K562 (cell line): ENCODE measurements around the gene ST6GAL1. TPM values are rescaled to one million over a fixed set of nuclear protein-coding genes. Genes with fewer than 3 reads are reported as not detected.

ENCODE experiments used
- ATAC-seq: fragments of 200-7000 bp; cut with Tn5 transposase; 3 replicates; pipeline ENCODE4 v1.9.1; 2020; ENCODE audit warnings: moderate library complexity
- BruUV-seq: library from RNA; stranded (reverse); fragments of 400-500 nt; replicated peaks from 2 replicates; lab custom pipeline; 2021; lab: Mats Ljungman, UMichigan
- CTCF ChIA-PET: fragments of 300-600 bp; formaldehyde crosslinking; extraction: SDS; loops from one replicate; lab custom pipeline; 2021; ENCODE audit warnings: low intra/inter-chr PET ratio; lab: Yijun Ruan, JAX
- POLR2A ChIA-PET: fragments of 300-600, 350-650 bp; sonication (Branson Sonifier 250); formaldehyde crosslinking; extraction: SDS; loops from one replicate; lab custom pipeline; 2021; ENCODE audit warnings: antibody characterized with exemption, inconsistent platforms; lab: Yijun Ruan, JAX
- DNase-seq, 4 experiments: peaks; one replicate each; pipeline versions ENCODE4 v3.0.0 to v3.0.0-alpha.2; 2011 to 2018; ENCODE audit warnings: low spot score in 3 of 4, mixed read lengths in 3 of 4; ENCODE audit errors: extremely low read depth in 1 of 4
- FAIRE-seq: peaks from 2 replicates; lab custom pipeline; 2011; peaks lifted over from hg19 to GRCh38; lab: Jason Lieb, UNC
- H2AFZ ChIP-seq: 2 replicates; pipeline ENCODE4 v1.6.0; 2011; ENCODE audit warnings: low read depth, low read length, control low read depth, inconsistent platforms
- H3K27ac ChIP-seq: fragments of 200-600 bp; 3 replicates; pipeline ENCODE4 v1.8.0; 2011; ENCODE audit warnings: low read depth, mild to moderate bottlenecking, control low read depth, inconsistent platforms, low read length, moderate library complexity, mixed read lengths; ENCODE audit errors: extremely low read depth
- H3K27me3 ChIP-seq, 2 experiments: fragments of 300-600 bp in 1 of 2; 2 replicates in 1 of 2; 3 replicates in 1 of 2; pipeline versions ENCODE4 v1.6.0 to v1.8.0; 2011; ENCODE audit warnings: inconsistent platforms in 2 of 2, low read length in 2 of 2, mild to moderate bottlenecking in 1 of 2, mixed read lengths in 1 of 2, moderate library complexity in 1 of 2; ENCODE audit not compliant: control insufficient read depth in 2 of 2, insufficient read depth in 2 of 2
- H3K36me3 ChIP-seq: fragments of 300-600 bp; 3 replicates; pipeline ENCODE4 v1.8.0; 2011; ENCODE audit warnings: mild to moderate bottlenecking, low read length, inconsistent platforms; ENCODE audit not compliant: control insufficient read depth, insufficient read depth
- H3K4me1 ChIP-seq, 2 experiments: fragments of 200-600 bp in 1 of 2; replicated peaks in 1 of 2; 2 replicates in 1 of 2; 3 replicates in 1 of 2; pipeline versions ENCODE4 v1.5.1 to v1.8.0; 2011; ENCODE audit warnings: inconsistent platforms in 2 of 2, low read length in 2 of 2, mild to moderate bottlenecking in 1 of 2, mixed read lengths in 1 of 2, moderate library complexity in 1 of 2; ENCODE audit not compliant: control insufficient read depth in 2 of 2, insufficient read depth in 2 of 2
- H3K4me2 ChIP-seq: 2 replicates; pipeline ENCODE4 v1.6.1; 2011; ENCODE audit warnings: low read length, control low read depth, inconsistent platforms, mixed read lengths; ENCODE audit not compliant: insufficient read depth
- H3K4me3 ChIP-seq: fragments of 200-600 bp; sonication (generic), shearing (Covaris generic); 2 replicates; pipeline ENCODE4 v1.5.1; 2016; ENCODE audit warnings: control low read depth, inconsistent platforms
- H3K79me2 ChIP-seq: fragments of 200-600 bp; 3 replicates; pipeline ENCODE4 v1.8.0; 2011; ENCODE audit warnings: low read length, inconsistent platforms; ENCODE audit not compliant: control insufficient read depth, insufficient read depth
- H3K9ac ChIP-seq, 2 experiments: 2 replicates each; pipeline versions ENCODE4 v1.6.0 to v1.6.1; 2011; ENCODE audit warnings: low read depth in 2 of 2, low read length in 2 of 2, control low read depth in 1 of 2, inconsistent platforms in 1 of 2, mild to moderate bottlenecking in 1 of 2, mixed read lengths in 1 of 2; ENCODE audit not compliant: insufficient read depth in 1 of 2
- H3K9me1 ChIP-seq: one replicate; pipeline ENCODE4 v1.6.0; 2011; ENCODE audit warnings: inconsistent platforms, mild to moderate bottlenecking, low read length, moderate library complexity; ENCODE audit not compliant: control insufficient read depth, insufficient read depth
- H3K9me3 ChIP-seq: replicated peaks from 2 replicates; pipeline ENCODE4 v1.5.1; 2011; ENCODE audit warnings: low read depth, low read length, inconsistent platforms; ENCODE audit not compliant: control insufficient read depth, insufficient read depth
- H4K20me1 ChIP-seq: replicated peaks from 2 replicates; pipeline ENCODE4 v1.6.1; 2011; ENCODE audit warnings: low read length, inconsistent platforms, mixed read lengths; ENCODE audit not compliant: control insufficient read depth, insufficient read depth
- ETS2 ChIP-seq: IDR thresholded peaks from 2 replicates; pipeline ENCODE4 v1.6.1; 2016; ENCODE audit warnings: borderline replicate concordance, missing genetic modification characterization, mild to moderate bottlenecking, moderate library complexity, missing compliant biosample characterization; ENCODE audit not compliant: poor library complexity, severe bottlenecking
- HSF4 ChIP-seq: fragments of 250-450 bp; sonication (Bioruptor Pico); IDR thresholded peaks from 2 replicates; pipeline ENCODE4 v2.1.2; 2022; ENCODE audit warnings: mild to moderate bottlenecking, moderate library complexity, borderline replicate concordance
- KLF6 ChIP-seq: fragments of 250-450 bp; sonication (Bioruptor Pico); IDR thresholded peaks from 2 replicates; pipeline ENCODE4 v1.4.0; 2020; ENCODE audit warnings: mild to moderate bottlenecking, moderate library complexity, borderline replicate concordance
- MECOM ChIP-seq: fragments of 250-450 bp; sonication (Bioruptor Pico); IDR thresholded peaks from 2 replicates; pipeline ENCODE4 v1.8.0; 2022; ENCODE audit warnings: inconsistent platforms
- SIN3B ChIP-seq: fragments of 450-650 bp; IDR thresholded peaks from 2 replicates; pipeline ENCODE4 v1.6.1; 2017; ENCODE audit warnings: low read depth, mild to moderate bottlenecking, moderate library complexity
- SMARCA5 ChIP-seq: fragments of 450-650 bp; IDR thresholded peaks from 2 replicates; pipeline ENCODE4 v1.6.1; 2016
- TAF7 ChIP-seq: fragments of 450-650 bp; IDR thresholded peaks from 2 replicates; pipeline ENCODE4 v1.6.1; 2016; ENCODE audit warnings: missing genetic modification characterization, missing compliant biosample characterization
- TCFL5 ChIP-seq: fragments of 250-450 bp; sonication (Bioruptor Pico); conservative IDR thresholded peaks from 2 replicates; pipeline ENCODE4 v1.6.1; 2021; ENCODE audit warnings: mild to moderate bottlenecking, moderate library complexity, matching md5 sums
- U2AF2 ChIP-seq: fragments of 200-400 bp; formaldehyde crosslinking; optimal IDR thresholded peaks from 2 replicates; pipeline ENCODE3; 2017; ENCODE audit warnings: low read depth, mild to moderate bottlenecking, low read length
- WGBS: fragments of 100-300 bp; shearing (Covaris generic); methylation state at CpG from one replicate; pipeline ENCODE4 v1.1.6; 2016; ENCODE audit warnings: low coverage, mixed read lengths; ENCODE audit not compliant: insufficient coverage; ENCODE audit errors: missing lambda C conversion rate; 5-methylcytosine and 5-hydroxymethylcytosine counted together
- in situ Hi-C: fragments of 300-500 bp; cut with MboI; formaldehyde crosslinking; loops from 4 replicates; pipeline ENCODE4 v1.15.0; 2018; ENCODE audit warnings: inconsistent platforms, mixed read lengths
- intact Hi-C: fragments of 100-400 bp; cut with micrococcal nuclease; formaldehyde crosslinking; loops from 2 replicates; pipeline ENCODE4 v1.14.2; 2022
- polyA plus RNA-seq, 8 experiments: library from polyadenylated mRNA; depleted of rRNA in 4 of 8; stranded (reverse) in 5 of 8; unstranded in 3 of 8; fragments of >200 nt; fragmentation: Nextera tagmentation in 2 of 8; fragmentation: Illumina TruSeq in 1 of 8; extraction: Ambion mirVana in 2 of 8; extraction: Trizol in 1 of 8; gene quantifications; 2 replicates each; pipeline versions ENCODE4 v1.2.1 to v1.2.3, GENCODE V29; 2011 to 2014; ENCODE audit warnings: inconsistent platforms in 1 of 8, missing spikeins in 1 of 8
- total RNA-seq, 7 experiments: library from RNA; depleted of rRNA in 6 of 7; stranded (reverse); fragments of >200 nt in 6 of 7; fragmentation: Illumina TruSeq in 2 of 7; extraction: Trizol in 2 of 7; gene quantifications; 2 replicates each; pipeline versions ENCODE4 v1.2.1 to v1.2.3, GENCODE V29; 2011 to 2021; ENCODE audit warnings: low replicate concordance in 1 of 7
- TF ChIP-seq, protein P1 (sequence below): fragments of 250-450 bp; sonication (Bioruptor Pico); IDR thresholded peaks from 2 replicates; pipeline ENCODE4 v1.8.0; 2022; ENCODE audit warnings: inconsistent platforms
- TF ChIP-seq, protein P2 (sequence below): fragments of 250-450 bp; sonication (Bioruptor Pico); IDR thresholded peaks from 2 replicates; pipeline ENCODE4 v1.5.0; 2022; ENCODE audit warnings: mild to moderate bottlenecking
- TF ChIP-seq, protein P3 (sequence below): sonication (generic); formaldehyde crosslinking; IDR thresholded peaks from 2 replicates; pipeline ENCODE4 v1.8.0; 2022; ENCODE audit warnings: missing genetic modification reagents, mild to moderate bottlenecking, borderline replicate concordance
- TF ChIP-seq, protein P4 (sequence below): sonication (generic); formaldehyde crosslinking; IDR thresholded peaks from 2 replicates; pipeline ENCODE4 v1.8.1; 2023; ENCODE audit warnings: missing genetic modification reagents, mild to moderate bottlenecking, borderline replicate concordance

Gene ST6GAL1
- total and polyA plus RNA-seq, 9 of the 15 experiments (the other 6 are each of a cell fraction or from before 2014, with no cell fraction given): 31.9 to 145 (median 71.0) TPM

DNA sequence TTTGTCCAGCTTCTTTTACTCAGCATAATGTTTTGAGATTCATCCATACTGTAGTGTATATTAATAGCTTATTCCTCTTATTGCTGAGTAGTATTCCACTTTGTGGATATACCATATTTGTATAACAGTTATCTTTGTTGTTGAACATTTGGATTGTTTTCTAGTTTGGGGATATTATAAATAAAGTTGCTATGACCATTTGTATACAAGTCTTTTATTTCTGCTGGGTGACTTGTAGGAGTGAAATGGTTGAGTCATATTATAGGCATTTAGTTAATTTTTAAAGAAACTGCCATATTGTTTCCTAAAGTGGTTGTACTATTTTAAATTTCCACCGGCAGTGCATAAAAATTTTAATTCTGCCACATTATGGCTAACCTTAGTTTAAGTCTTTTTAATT, 155.6 kb downstream of the ST6GAL1 start:
- Histone ChIP-seq H3K36me3 (no peaks in the 10 kb centered on the region), H4K20me1 (no peaks in the 10 kb centered on the region), H3K4me1 (no peaks in the 10 kb centered on the region), H3K27me3 (no peaks in the 10 kb centered on the region), H3K9ac (no peak overlapping the region), H3K9me3 (no peaks in the 10 kb centered on the region), H3K27ac (no peak overlapping the region), H2AFZ (no peak overlapping the region), H3K79me2 (no peaks in the 10 kb centered on the region), H3K9me1 (no peaks in the 10 kb centered on the region), H3K4me2 (no peak overlapping the region), H3K4me3 (no peak overlapping the region)
- ATAC-seq (no peak), DNase-seq (no peak), FAIRE-seq (no peak)
- BruUV-seq: no TSS peak
- ChIA-PET POLR2A (interaction anchor here (1.0 kb wide), 1 partner anchor 10 kb away, joined by 4 read pairs; no protein-coding TSS in a partner anchor), CTCF (no interaction called here)
- in situ Hi-C loops (no loop called here), intact Hi-C loops (no loop called here)
- 48% methylated on average over 1 of the region's 1 CpG for WGBS
- no peak for TF ChIP-seq U2AF2
- TF ChIP-seq, protein P1, sequence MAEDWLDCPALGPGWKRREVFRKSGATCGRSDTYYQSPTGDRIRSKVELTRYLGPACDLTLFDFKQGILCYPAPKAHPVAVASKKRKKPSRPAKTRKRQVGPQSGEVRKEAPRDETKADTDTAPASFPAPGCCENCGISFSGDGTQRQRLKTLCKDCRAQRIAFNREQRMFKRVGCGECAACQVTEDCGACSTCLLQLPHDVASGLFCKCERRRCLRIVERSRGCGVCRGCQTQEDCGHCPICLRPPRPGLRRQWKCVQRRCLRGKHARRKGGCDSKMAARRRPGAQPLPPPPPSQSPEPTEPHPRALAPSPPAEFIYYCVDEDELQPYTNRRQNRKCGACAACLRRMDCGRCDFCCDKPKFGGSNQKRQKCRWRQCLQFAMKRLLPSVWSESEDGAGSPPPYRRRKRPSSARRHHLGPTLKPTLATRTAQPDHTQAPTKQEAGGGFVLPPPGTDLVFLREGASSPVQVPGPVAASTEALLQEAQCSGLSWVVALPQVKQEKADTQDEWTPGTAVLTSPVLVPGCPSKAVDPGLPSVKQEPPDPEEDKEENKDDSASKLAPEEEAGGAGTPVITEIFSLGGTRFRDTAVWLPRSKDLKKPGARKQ (CRISPR knock-in tag): no peak
- TF ChIP-seq ETS2 (tag): no peak
- no peak for TF ChIP-seq SMARCA5
- TF ChIP-seq KLF6 (CRISPR knock-in tag): no peak
- TF ChIP-seq, protein P2, sequence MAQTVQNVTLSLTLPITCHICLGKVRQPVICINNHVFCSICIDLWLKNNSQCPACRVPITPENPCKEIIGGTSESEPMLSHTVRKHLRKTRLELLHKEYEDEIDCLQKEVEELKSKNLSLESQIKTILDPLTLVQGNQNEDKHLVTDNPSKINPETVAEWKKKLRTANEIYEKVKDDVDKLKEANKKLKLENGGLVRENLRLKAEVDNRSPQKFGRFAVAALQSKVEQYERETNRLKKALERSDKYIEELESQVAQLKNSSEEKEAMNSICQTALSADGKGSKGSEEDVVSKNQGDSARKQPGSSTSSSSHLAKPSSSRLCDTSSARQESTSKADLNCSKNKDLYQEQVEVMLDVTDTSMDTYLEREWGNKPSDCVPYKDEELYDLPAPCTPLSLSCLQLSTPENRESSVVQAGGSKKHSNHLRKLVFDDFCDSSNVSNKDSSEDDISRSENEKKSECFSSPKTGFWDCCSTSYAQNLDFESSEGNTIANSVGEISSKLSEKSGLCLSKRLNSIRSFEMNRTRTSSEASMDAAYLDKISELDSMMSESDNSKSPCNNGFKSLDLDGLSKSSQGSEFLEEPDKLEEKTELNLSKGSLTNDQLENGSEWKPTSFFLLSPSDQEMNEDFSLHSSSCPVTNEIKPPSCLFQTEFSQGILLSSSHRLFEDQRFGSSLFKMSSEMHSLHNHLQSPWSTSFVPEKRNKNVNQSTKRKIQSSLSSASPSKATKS (CRISPR knock-in tag): no peak
- TF ChIP-seq MECOM: no peak
- TF ChIP-seq, protein P3, sequence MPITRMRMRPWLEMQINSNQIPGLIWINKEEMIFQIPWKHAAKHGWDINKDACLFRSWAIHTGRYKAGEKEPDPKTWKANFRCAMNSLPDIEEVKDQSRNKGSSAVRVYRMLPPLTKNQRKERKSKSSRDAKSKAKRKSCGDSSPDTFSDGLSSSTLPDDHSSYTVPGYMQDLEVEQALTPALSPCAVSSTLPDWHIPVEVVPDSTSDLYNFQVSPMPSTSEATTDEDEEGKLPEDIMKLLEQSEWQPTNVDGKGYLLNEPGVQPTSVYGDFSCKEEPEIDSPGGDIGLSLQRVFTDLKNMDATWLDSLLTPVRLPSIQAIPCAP: no peak
- no peak for TF ChIP-seq SIN3B
- TF ChIP-seq, protein P4, sequence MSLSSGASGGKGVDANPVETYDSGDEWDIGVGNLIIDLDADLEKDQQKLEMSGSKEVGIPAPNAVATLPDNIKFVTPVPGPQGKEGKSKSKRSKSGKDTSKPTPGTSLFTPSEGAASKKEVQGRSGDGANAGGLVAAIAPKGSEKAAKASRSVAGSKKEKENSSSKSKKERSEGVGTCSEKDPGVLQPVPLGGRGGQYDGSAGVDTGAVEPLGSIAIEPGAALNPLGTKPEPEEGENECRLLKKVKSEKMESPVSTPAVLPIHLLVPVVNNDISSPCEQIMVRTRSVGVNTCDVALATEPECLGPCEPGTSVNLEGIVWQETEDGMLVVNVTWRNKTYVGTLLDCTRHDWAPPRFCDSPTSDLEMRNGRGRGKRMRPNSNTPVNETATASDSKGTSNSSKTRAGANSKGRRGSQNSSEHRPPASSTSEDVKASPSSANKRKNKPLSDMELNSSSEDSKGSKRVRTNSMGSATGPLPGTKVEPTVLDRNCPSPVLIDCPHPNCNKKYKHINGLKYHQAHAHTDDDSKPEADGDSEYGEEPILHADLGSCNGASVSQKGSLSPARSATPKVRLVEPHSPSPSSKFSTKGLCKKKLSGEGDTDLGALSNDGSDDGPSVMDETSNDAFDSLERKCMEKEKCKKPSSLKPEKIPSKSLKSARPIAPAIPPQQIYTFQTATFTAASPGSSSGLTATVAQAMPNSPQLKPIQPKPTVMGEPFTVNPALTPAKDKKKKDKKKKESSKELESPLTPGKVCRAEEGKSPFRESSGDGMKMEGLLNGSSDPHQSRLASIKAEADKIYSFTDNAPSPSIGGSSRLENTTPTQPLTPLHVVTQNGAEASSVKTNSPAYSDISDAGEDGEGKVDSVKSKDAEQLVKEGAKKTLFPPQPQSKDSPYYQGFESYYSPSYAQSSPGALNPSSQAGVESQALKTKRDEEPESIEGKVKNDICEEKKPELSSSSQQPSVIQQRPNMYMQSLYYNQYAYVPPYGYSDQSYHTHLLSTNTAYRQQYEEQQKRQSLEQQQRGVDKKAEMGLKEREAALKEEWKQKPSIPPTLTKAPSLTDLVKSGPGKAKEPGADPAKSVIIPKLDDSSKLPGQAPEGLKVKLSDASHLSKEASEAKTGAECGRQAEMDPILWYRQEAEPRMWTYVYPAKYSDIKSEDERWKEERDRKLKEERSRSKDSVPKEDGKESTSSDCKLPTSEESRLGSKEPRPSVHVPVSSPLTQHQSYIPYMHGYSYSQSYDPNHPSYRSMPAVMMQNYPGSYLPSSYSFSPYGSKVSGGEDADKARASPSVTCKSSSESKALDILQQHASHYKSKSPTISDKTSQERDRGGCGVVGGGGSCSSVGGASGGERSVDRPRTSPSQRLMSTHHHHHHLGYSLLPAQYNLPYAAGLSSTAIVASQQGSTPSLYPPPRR (CRISPR knock-in tag): no peak
- TF ChIP-seq TCFL5 (CRISPR knock-in tag): no peak
- no peak for TF ChIP-seq HSF4 (CRISPR knock-in tag)
- no peak for TF ChIP-seq TAF7 (tag)
